NCI-H1930 (cell line): ENCODE data around the gene SLC6A13.
A peak's percentile ranks its signal among the peaks of the same experiment; 100 is the strongest.

ENCODE experiments used
- DNase-seq, 2 experiments: peaks; one replicate each; lab custom pipeline; 2025; lab: John Stamatoyannopoulos, UW

SLC6A13 gene

GRCh38 chr12:214003-214741 lies 48.5 kb downstream of the SLC6A13 start, which contains the start of gene SLC6A12:
Gene SLC6A12 (minus strand): TSS chr12:214157. CDS start chr12:209986, 4,171 bp downstream.
- no peak for DNase-seq

- no peak for DNase-seq
Observed at GRCh38 chr12:213527-213932, 49.1 kb downstream of the SLC6A13 start.

- no peak for DNase-seq
Observed at GRCh38 chr12:212715-213526, 49.7 kb downstream of the SLC6A13 start.

- no peak for DNase-seq
Observed at GRCh38 chr12:212415-212714, 50.3 kb downstream of the SLC6A13 start.

DNA sequence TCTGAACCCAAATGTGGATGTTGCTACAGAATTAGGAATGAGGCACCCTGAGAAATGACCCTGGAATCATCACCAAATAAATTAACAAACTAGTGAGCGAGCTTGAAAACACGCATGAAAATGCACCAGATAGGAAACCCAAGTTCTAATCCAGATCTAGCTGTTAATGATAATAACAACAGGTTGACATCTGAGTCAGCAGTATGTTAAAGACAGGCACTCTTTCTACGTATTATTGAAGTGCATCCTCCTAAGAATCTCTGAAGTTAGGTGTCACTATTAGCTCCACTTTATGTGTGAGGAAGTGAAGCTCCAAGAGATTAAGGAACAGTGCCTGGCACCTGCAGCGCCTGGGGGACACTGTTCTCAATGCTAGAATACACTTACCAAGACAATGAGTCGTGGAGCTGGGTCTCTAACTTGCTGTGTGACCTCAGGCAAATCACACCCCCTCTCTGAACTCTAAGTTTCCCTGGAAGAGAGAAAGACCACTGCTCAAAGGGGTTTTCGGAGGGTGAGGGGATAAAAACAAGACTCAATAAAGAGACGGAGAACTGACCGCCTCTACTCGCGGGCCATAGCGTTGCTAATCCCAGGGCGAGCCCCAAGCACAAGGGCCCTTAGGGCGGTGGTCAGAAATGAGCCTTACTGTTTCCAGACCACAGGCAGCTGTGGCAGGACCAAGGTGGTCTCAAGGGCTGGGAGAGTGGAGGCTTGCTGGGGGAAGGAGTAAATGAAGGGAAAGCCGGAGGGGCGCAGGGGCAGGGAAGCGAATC lies 50.8 kb downstream of the SLC6A13 start:
- no peak for DNase-seq

DNA sequence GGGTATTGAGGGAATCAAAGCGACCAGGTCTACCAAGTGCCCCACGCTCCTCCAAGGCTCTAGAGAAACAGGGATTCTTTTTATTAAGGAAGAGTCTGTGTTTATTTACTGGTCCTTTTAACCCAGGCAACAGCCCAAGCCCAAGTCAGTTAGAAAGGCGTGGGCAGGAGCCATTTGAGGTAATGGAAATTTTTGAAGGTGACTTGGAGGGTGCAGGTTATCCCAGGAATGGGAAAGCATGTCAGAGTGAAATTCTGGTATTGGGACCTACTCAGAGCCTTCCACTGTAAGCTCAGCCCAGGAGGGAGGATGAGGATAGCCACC lies 51.5 kb downstream of the SLC6A13 start:
- no peak for DNase-seq

GRCh38 chr12:210277-211141 lies 52.1 kb downstream of the SLC6A13 start:
- no peak for DNase-seq

- DNase-seq: no peak
Observed at GRCh38 chr12:209851-210250, 52.8 kb downstream of the SLC6A13 start.

DNA sequence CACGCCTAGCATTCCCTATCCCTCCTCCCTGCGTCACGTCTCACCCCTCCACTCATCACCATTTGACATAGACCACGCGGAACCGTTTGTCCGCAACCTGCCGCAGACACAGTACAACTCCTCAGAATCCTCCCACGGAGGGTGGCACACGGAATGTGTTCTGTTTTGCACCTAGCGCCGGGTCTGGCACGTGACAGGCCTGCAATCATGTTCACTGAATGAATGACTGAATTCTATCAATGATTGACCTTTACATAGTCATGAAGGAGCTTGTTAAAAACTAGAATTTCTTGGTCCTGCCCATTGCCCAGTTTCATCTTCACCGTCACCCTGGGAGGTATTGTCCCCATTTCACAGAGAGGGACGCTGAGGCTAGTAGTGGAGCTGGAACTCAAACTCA lies 53.4 kb downstream of the SLC6A13 start:
- no peak for DNase-seq

DNA sequence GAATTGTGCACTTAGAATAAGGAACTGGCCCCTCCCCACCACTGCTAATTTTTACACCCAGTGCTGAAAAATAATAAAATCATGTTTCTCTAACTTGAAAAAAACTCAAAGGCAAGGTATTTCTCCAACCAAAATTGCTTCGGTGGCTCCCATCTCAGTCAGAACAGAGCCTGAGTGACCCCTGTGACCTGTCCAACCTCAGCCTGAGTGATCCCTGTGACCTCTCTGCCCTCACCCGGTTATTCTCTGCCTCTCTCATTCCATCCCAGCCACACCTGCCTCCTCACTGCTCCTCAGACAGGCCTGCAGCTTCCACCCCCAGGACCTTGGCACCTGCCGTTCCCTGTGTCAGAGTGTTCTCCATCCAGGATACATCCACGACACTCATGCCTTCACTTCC lies 53.8 kb downstream of the SLC6A13 start:
- no peak for DNase-seq

DNA sequence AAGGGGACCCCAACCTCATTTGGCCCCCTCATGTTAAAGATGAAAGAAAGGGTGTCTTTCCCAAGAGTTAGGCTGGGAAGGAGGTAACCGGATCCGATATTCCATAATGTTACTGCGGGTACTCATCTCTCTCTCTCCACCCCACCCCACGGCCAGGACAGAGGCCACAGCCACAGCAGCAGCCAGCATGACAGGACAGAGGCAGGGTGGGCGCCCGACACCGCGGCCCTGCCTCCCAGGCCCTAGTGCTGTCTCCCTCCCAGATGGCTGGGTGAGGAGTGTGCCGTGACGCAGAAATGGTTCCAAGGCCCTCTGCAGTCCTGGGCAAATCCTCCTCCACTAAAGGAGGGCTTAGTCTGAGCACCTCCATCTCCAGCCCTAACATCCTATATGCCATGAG lies 54.8 kb downstream of the SLC6A13 start:
- no peak for DNase-seq

DNA sequence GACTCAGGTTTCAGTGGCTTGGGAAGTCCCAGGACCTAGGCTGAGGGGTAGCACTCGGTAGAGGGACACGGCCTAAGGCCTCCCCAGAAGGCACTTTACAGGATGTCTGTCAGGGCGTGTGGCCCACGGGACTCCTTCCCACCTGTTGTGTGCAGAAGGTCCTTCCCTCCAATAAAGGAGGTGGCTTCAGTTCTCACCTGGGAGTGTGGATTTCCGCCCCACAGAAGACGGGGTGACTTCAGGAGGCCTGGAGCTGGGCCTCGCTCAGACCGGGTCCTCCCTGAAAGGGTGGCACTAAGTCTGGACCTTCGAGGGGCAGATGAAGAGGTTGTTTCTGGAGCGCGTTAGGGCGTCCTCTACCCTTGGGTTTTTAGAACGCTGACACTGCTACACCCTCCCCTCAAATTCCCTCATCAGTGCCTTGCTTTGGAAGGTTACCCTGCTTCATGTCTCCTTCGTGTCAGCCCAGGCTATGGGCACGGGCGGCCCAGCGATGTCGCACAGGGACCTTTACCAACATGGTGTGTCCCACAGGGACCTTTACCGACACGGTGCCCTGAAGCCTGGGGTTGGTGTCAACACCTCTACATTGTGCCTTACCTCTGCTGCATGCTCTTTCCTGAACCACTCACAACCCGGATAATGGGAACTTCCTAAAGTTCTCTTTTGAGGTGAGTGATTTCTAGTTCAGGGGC lies 55.7 kb downstream of the SLC6A13 start:
- no peak for DNase-seq

DNA sequence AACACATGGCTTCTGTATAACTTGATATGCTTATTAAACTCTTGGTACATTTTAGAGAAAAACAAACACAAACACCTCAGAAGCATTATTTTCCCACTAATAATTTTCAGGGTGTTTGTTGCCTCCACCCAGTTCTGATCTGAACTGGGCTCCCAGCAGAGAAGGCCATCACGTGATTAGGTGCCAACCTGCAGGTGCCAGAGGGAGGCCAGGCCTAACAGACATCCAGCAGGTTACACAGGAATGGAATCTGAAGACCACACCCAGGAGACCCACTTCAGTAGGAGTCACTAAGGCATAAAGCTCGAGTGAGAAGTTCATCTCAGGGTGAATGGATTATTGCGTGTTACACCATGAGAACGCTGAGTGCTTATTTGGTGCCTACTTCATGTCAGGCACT lies 57.6 kb downstream of the SLC6A13 start:
- no peak for DNase-seq

DNA sequence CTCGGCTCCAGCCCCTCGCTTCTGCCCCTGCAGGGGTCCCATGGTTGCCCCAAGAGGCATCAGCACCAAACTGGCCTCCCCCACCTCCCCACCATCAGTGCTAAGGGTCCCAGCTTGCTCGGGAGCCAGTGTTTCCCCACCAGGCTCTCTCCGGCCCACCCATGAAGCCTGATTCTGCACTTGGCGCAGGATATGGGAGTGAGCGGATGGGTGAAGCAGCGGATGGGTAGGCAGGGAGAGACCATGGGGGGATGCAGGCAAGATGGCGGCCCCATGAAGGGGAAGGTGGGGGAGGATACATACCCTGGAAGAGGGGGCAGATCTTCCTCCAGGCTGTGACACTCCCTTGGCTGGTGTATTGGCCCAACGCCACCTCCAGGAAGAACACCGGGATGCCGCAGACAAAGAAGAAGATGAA lies 58.4 kb downstream of the SLC6A13 start:
- DNase-seq: no peak

DNA sequence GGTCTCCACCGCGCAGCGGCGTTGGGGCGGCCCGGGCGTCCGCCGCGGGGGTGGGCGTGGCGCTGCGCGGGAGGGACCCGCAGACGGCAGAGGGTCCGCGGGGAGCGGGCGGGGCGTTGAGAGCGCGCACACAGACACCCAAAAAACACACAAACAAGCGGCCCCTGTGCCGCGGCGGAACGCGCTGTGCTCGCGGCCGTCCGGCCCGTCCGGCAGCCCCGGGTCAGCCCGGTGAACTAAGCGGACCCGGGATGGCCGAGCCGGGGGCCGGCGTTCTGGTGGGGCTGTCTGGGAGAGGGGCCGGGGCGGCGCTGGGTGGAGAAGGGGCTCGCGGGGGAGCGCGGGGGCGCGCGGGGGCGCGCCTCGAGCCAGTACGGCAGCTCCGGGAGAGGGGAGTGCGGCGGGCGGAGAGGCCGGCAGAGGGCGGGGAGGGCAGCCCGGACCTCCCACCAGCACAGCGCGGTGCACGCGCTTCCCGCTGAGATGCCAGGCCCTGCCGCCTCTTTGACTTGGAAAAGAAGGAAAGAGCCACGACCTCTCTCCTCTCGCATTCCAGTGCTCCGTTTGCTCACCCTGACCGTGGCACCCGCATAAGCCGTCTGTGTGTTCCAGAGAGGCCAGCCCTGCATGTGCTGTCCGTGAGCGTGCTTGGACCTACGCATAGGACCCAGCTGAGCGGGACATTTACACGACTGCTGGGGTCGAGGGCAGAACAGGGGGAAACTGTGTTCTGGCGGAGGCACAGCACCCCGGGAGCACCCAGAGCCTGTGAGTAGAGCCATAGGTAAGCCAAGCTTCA lies 59.0 kb downstream of the SLC6A13 start:
- DNase-seq: peak in 1 of 2 experiments; percentile 29

DNA sequence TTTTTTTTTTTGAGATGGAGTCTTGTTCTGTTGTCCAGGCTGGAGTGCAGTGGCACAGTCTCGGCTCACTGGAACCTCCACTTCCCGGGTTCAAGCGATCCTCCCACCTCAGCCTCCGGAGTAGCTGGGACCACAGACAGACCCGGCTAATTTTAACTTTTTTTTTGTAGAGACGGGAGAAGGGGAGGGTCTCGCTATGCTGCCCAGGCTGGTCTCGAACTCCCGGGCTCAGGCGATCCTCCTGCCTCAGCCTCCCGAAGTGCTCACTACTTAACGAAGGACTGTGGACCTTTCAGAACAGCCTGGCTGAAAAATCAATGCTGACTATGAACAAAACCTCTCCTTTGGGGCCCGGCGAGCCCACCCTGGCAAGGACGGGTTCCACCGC lies 59.6 kb downstream of the SLC6A13 start:
- DNase-seq: no peak

- DNase-seq: no peak
Observed at GRCh38 chr12:202081-202731, 60.4 kb downstream of the SLC6A13 start.

DNA sequence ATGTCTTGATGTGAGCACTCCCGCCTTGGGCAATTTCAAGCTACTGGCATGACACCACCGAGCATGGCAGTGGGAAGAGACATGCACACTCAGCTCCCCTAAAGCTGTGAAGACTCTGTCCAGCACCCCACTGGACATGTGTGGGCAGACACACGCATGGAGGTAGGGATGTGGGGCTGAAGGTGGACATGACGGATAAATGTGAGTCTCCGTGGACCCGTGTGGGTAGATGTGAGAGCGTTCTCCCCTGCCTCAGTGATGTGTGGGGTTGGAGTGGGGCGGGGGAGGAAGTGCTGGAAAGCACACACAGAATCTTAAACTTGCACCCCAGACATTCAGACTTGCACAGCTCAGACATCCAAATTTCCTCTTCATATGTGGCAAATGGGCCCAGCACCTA lies 61.3 kb downstream of the SLC6A13 start:
- DNase-seq: no peak

DNA sequence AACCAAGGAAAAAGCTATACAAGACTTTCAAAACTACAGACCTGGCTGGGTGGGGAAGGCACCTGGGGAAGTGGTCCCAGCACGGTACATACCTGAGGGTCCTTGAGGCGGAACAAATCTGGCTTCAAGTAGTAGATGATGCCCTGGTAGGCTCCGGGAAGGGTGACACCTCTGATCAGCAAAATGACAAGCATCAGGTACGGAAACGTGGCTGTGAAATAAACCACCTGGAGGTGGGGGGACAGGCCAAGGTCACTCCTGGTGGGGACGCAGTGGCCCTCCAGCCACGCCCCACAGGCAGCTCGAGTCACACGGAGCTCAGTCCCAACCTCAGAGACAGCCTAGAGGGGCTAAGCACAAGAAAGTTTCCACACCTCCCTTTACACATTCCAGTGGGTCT lies 63.9 kb downstream of the SLC6A13 start:
- no peak for DNase-seq
